ENCODE data around the gene LIF. TPM values are rescaled to one million over a fixed set of nuclear protein-coding genes. Genes with fewer than 3 reads are reported as not detected.
"Not testable (repeated sequence)": the region's sequence is repeated elsewhere in the genome, so short reads cannot be mapped to it uniquely, and the experiment has no call there.

LIF gene
- total RNA-seq, 1 donor from 2014 or later, result 2.3 TPM

DNA sequence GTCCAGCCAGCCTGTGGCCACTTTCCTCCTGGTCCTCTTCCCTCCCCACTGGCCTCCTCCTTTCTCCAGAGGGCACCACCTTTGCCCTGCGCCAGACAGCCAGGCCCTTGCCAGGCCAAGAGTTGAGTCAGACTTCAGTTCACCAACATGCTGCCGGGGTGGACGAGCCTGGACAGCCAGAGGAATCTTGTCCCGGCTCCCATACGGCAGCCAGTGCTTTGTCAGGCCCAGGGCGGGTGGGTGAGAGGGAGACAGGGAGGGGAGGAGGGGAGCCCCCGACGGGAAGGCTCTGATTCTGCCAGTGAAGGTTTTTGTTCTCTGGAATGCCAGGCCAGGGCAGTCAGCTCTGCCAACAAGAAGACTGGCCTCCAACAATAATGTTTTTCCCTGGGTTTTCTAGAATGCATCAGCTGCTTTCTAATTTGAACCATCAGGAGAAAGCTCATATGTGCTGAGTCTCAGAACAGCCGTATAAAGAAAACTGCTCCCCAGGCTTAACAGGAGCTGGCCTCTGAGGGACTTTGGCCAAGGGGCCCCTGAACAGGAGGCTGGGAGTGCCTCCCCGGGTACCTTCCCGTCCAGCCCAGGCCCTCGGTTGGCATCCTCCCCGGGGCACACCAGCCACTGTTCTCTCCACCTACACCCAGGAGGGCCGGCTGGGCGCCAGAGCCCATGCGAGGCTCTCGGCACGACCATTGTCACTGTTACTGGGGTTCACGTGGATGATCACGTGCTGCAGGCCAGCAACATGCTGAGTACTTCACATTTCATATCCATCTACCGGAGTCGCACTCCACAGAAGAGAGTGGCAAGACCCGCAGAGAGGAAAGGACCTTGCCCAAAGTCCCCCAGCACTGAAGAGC lies 28.6 kb downstream of the LIF start:
- Mint-ChIP-seq H3K4me3 (ENCODE audit: low read depth) (no peak overlapping the region), H3K27me3 (peaks cover 26% of the 10 kb centered on the region), H3K27ac (peak overlapping the region; percentile 23)

DNA sequence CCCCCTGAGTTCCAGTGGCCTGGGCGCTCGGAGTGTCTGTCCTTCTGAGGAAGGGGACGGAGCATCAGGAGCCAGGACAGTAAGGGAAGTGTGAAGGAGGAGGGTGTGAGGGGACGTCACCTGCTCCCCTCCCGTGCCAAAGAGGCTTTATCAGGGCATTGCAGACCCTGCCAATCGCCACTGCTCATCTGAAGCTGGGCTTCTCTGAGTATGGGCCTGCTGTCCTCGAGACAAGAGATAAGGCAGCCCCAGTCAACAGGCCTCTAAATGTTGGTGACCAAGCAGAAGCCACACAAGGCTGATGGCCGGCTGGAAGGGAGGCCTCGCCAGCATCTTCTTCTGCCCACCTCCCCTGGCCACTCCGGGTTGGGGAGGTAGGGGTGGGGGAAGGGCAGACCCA lies 29.8 kb downstream of the LIF start:
- Mint-ChIP-seq H3K27ac (no peak overlapping the region), H3K9me3 (ENCODE audit: low read depth) (no peaks in the 10 kb centered on the region), H3K4me1 (ENCODE audit: low read depth) (no peaks in the 10 kb centered on the region), H3K4me3 (ENCODE audit: low read depth) (no peak overlapping the region), H3K27me3 (peaks cover 26% of the 10 kb centered on the region), H3K36me3 (ENCODE audit: insufficient read depth) (no peaks in the 10 kb centered on the region)
- DNase-seq (ENCODE audit: low spot score, unreplicated experiment), result no peak
- TF ChIP-seq, protein P1, sequence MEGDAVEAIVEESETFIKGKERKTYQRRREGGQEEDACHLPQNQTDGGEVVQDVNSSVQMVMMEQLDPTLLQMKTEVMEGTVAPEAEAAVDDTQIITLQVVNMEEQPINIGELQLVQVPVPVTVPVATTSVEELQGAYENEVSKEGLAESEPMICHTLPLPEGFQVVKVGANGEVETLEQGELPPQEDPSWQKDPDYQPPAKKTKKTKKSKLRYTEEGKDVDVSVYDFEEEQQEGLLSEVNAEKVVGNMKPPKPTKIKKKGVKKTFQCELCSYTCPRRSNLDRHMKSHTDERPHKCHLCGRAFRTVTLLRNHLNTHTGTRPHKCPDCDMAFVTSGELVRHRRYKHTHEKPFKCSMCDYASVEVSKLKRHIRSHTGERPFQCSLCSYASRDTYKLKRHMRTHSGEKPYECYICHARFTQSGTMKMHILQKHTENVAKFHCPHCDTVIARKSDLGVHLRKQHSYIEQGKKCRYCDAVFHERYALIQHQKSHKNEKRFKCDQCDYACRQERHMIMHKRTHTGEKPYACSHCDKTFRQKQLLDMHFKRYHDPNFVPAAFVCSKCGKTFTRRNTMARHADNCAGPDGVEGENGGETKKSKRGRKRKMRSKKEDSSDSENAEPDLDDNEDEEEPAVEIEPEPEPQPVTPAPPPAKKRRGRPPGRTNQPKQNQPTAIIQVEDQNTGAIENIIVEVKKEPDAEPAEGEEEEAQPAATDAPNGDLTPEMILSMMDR (IDR thresholded peaks at IDR 0.05; ENCODE audit: unreplicated experiment), result no peak

More for the DNA sequence above, 28.6 kb downstream of the LIF start:
- Mint-ChIP-seq H3K4me1 (ENCODE audit: low read depth) (no peaks in the 10 kb centered on the region), H3K36me3 (ENCODE audit: insufficient read depth) (no peaks in the 10 kb centered on the region), H3K9me3 (ENCODE audit: low read depth) (no peaks in the 10 kb centered on the region)
- no peak for DNase-seq (ENCODE audit: low spot score, unreplicated experiment)
- TF ChIP-seq, protein P1 (IDR thresholded peaks at IDR 0.05; ENCODE audit: unreplicated experiment), result no peak

DNA sequence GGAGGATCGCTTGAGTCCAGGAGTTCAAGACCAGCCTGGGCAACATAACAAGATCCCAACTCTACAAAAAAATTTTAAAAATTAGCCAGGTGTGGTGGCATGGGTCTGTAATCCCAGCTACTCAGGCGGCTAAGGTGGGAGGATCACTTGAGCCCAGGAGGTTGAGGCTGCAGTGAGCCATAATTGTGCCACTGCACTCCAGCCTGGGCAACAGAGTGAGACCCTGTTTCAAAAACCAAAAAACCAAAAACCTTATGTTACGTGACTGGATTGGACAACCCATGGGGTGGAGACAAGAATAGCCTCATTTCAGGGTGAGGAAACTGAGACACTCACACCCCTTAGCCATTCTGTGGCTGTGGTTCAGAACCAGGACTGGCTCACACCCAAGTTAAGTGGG lies 30.3 kb downstream of the LIF start:
- DNase-seq (ENCODE audit: low spot score, unreplicated experiment); H3K4me1 Mint-ChIP-seq (ENCODE audit: low read depth); H3K4me3 Mint-ChIP-seq (ENCODE audit: low read depth); H3K36me3 Mint-ChIP-seq (ENCODE audit: insufficient read depth); H3K9me3 Mint-ChIP-seq (ENCODE audit: low read depth); H3K27ac Mint-ChIP-seq: not testable (repeated sequence)
- H3K27me3 Mint-ChIP-seq, result peaks cover 26% of the 10 kb centered on the region

DNA sequence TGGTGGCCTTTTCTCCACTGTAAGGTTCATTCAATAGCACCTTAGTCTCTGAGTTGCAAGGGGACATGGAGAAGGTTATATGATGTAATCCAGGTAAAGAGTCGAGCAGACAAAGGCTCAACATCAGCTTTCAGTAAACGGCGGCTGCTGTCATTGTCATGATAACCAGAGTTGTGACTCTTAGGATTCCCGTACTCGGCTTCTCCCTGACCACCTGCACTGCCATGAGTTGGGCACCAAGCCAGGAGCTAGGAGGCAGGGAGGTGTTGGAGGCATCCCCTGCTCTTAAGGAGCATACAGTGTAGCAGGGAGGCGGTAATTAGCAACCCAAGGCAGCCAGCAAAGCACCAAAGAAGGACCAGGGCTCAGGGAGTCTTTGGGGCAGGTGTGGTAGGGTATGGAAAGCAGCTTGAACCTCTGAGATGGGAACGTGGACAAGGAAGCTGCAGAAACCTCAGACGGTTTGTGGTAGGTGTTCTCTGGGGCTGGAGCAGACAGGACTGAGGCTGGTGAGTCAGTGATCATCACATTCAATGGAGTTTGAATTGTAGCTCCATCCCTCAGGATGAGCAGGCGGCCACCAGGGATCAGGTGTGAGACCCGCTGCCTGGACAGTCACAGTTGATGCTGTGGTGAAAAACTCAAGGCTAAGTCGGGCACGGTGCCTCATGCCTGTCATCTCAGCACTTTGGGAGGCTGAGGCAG lies 31.7 kb downstream of the LIF start:
- no peak for DNase-seq (ENCODE audit: low spot score, unreplicated experiment)
- H3K27ac Mint-ChIP-seq, result peak overlapping the region; percentile 84
- no peak overlapping the region for H3K4me3 Mint-ChIP-seq (ENCODE audit: low read depth)
- no peaks in the 10 kb centered on the region for H3K9me3 Mint-ChIP-seq (ENCODE audit: low read depth)
- no peaks in the 10 kb centered on the region for H3K36me3 Mint-ChIP-seq (ENCODE audit: insufficient read depth)
- peaks cover 9% of the 10 kb centered on the region for H3K4me1 Mint-ChIP-seq (ENCODE audit: low read depth)
- TF ChIP-seq, protein P1 (IDR thresholded peaks at IDR 0.05; ENCODE audit: unreplicated experiment), result no peak
- H3K27me3 Mint-ChIP-seq, result peaks cover 23% of the 10 kb centered on the region

DNA sequence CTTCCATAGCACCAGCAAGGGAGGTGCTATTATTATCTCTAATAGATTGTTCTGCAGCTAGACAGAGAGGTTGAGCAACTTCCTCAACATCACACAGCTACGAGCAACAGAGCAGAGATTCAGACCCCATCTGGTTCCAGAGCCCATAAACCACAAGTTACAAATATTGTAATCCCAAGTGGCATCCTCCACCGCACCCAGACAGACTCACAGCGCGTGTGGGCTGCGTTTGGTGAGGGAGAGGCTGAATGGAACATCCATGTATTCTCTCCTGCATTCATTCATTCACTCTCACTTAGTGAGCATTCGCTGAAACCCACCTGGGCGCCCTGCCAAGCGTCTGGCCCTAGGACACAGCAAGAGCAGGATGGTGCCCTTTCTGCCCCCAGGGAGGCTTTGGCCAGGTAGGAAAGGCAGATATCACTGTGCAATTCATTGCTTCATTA lies 33.5 kb downstream of the LIF start:
- H3K4me1 Mint-ChIP-seq (ENCODE audit: low read depth), result peaks cover 12% of the 10 kb centered on the region

More for the DNA sequence above, 33.5 kb downstream of the LIF start:
- Mint-ChIP-seq H3K36me3 (ENCODE audit: insufficient read depth) (no peaks in the 10 kb centered on the region), H3K27me3 (peaks cover 29% of the 10 kb centered on the region), H3K9me3 (ENCODE audit: low read depth) (no peaks in the 10 kb centered on the region), H3K4me3 (ENCODE audit: low read depth) (no peak overlapping the region), H3K27ac (no peak overlapping the region)
- TF ChIP-seq, protein P1 (IDR thresholded peaks at IDR 0.05; ENCODE audit: unreplicated experiment), result no peak
- no peak for DNase-seq (ENCODE audit: low spot score, unreplicated experiment)

Measured in progenitor cell of endocrine pancreas (in vitro differentiated cells).